OCI-LY7 (cell line): Measurements from ENCODE around the gene TMEM94. TPM values are rescaled to one million over a fixed set of nuclear protein-coding genes. Genes with fewer than 3 reads are reported as not detected.
A peak's percentile ranks its signal among the peaks of the same experiment; 100 is the strongest.

Experiments
- BruUV-seq: library from RNA; stranded (reverse); fragments of 400-500 nt; replicated peaks from 2 replicates; lab custom pipeline; 2021; lab: Mats Ljungman, UMichigan
- CTCF ChIA-PET: fragments of 300-600 bp; sonication (Branson Sonifier 250); formaldehyde crosslinking; loops from one replicate; lab custom pipeline; 2022; ENCODE audit warnings: antibody characterized with exemption; ENCODE audit not compliant: unreplicated experiment; lab: Charles Lee
- POLR2A ChIA-PET: fragments of 300-600 bp; sonication (Branson Sonifier 250); formaldehyde crosslinking; loops from one replicate; lab custom pipeline; 2022; ENCODE audit warnings: antibody characterized with exemption; lab: Charles Lee
- DNase-seq: peaks from one replicate; pipeline ENCODE4 v3.0.0-alpha.2; 2015; ENCODE audit warnings: low spot score
- H2AFZ ChIP-seq: fragments of 200-600 bp; sonication (generic), shearing (Covaris generic); 2 replicates; pipeline ENCODE4 v1.6.1; 2014; ENCODE audit warnings: mild to moderate bottlenecking, antibody characterized with exemption, low read length, moderate library complexity
- H3K27ac ChIP-seq: fragments of 200-600 bp; sonication (generic); 2 replicates; pipeline ENCODE4 v1.5.1; 2014; ENCODE audit warnings: mixed run types, low read depth, mild to moderate bottlenecking, moderate library complexity, low read length, inconsistent platforms; ENCODE audit not compliant: poor library complexity, severe bottlenecking
- H3K36me3 ChIP-seq: fragments of 200-600 bp; sonication (generic); 2 replicates; pipeline ENCODE4 v1.6.1; 2014; ENCODE audit warnings: mild to moderate bottlenecking, antibody characterized with exemption, low read length, moderate library complexity, mixed read lengths; ENCODE audit not compliant: insufficient read depth
- H3K4me1 ChIP-seq: fragments of 200-600 bp; sonication (generic); 2 replicates; pipeline ENCODE4 v1.5.1; 2014; ENCODE audit warnings: mild to moderate bottlenecking, low read length; ENCODE audit not compliant: insufficient read depth, poor library complexity, severe bottlenecking
- H3K4me2 ChIP-seq: fragments of 200-600 bp; sonication (generic); 2 replicates; pipeline ENCODE4 v1.6.1; 2014; ENCODE audit warnings: mild to moderate bottlenecking, low read length
- H3K4me3 ChIP-seq: fragments of 200-600 bp; sonication (generic); 2 replicates; pipeline ENCODE4 v1.5.1; 2014; ENCODE audit warnings: mild to moderate bottlenecking, low read depth, low read length; ENCODE audit not compliant: poor library complexity, severe bottlenecking
- H3K79me2 ChIP-seq: fragments of 200-600 bp; sonication (generic); 2 replicates; pipeline ENCODE4 v1.6.1; 2016; ENCODE audit warnings: low read depth, mild to moderate bottlenecking, low read length, moderate library complexity, mixed read lengths; ENCODE audit not compliant: insufficient read depth
- H3K9me2 ChIP-seq: fragments of 200-600 bp; sonication (generic); 2 replicates; pipeline ENCODE4 v1.6.1; 2016; ENCODE audit warnings: mild to moderate bottlenecking, low read length, mixed read lengths; ENCODE audit not compliant: insufficient read depth
- H3K9me3 ChIP-seq: fragments of 200-600 bp; sonication (generic); 2 replicates; pipeline ENCODE4 v1.6.1; 2014; ENCODE audit warnings: mild to moderate bottlenecking, mixed run types, low read length, mixed read lengths
- H4K20me1 ChIP-seq: fragments of 200-600 bp; sonication (generic); 2 replicates; pipeline ENCODE4 v1.6.1; 2014; ENCODE audit warnings: mild to moderate bottlenecking, antibody characterized with exemption, low read length, moderate library complexity, mixed read lengths; ENCODE audit not compliant: insufficient read depth
- CTCF ChIP-seq: fragments of 200-600 bp; sonication (generic); conservative IDR thresholded peaks from 2 replicates; pipeline ENCODE4 v1.5.1; 2014; ENCODE audit warnings: mild to moderate bottlenecking, antibody characterized with exemption, low read length, moderate library complexity, mixed read lengths
- EZH2phosphoT487 ChIP-seq: fragments of 200-600 bp; sonication (generic); IDR thresholded peaks from 2 replicates; pipeline ENCODE4 v1.6.1; 2018; ENCODE audit warnings: low read depth, borderline replicate concordance, mild to moderate bottlenecking, mixed run types, antibody characterized with exemption, low read length, moderate library complexity, mixed read lengths
- intact Hi-C: fragments of 100-400 bp; cut with micrococcal nuclease; formaldehyde crosslinking; loops from one replicate; pipeline ENCODE4 v1.10.0; 2022; ENCODE audit not compliant: unreplicated experiment
- total RNA-seq, 2 experiments: library from RNA; depleted of rRNA in 1 of 2; stranded (reverse); fragments of >200 nt in 1 of 2; shearing (Covaris generic) in 1 of 2; gene quantifications; 2 replicates each; pipeline ENCODE4 v1.2.3, GENCODE V29; 2014 to 2022

The TMEM94 gene
- total RNA-seq, 2 experiments from 2014 or later = 60.6 to 121 TPM

GRCh38 chr17:75513641-75514000 is 57.2 kb downstream of the TMEM94 start:
- ChIA-PET CTCF (no interaction called here), POLR2A (no interaction called here)
- Histone ChIP-seq H2AFZ (no peak overlapping the region), H3K27ac (no peak overlapping the region), H3K79me2 (peaks cover 6% of the 10 kb centered on the region; the same call in 1 of the 2 replicates), H3K4me3 (no peak overlapping the region), H3K4me2 (no peak overlapping the region), H3K4me1 (peaks cover 27% of the 10 kb centered on the region), H4K20me1 (peaks cover 8% of the 10 kb centered on the region; the same call in 1 of the 2 replicates), H3K9me2 (no peaks in the 10 kb centered on the region), H3K36me3 (peaks cover 6% of the 10 kb centered on the region; the same call in 1 of the 2 replicates), H3K9me3 (no peaks in the 10 kb centered on the region)
- no peak for DNase-seq
- BruUV-seq = no TSS peak
- intact Hi-C loops = no loop called here
- TF ChIP-seq CTCF (no peak), EZH2phosphoT487 (no peak)

- Histone ChIP-seq H3K4me2 (peak overlapping the region; percentile 91), H3K79me2 (peaks cover 6% of the 10 kb centered on the region; the same call in 1 of the 2 replicates), H3K9me2 (no peaks in the 10 kb centered on the region), H3K9me3 (no peaks in the 10 kb centered on the region), H3K36me3 (peaks cover 13% of the 10 kb centered on the region; the same call in 1 of the 2 replicates), H3K4me1 (peaks cover 31% of the 10 kb centered on the region), H4K20me1 (peaks cover 8% of the 10 kb centered on the region; the same call in 1 of the 2 replicates), H2AFZ (no peak overlapping the region), H3K4me3 (no peak overlapping the region), H3K27ac (no peak overlapping the region)
- POLR2A ChIA-PET = no interaction called here
- DNase-seq = no peak
- intact Hi-C loops = no loop called here
- BruUV-seq = no TSS peak
- TF ChIP-seq EZH2phosphoT487 = no peak
- TF ChIP-seq CTCF = no peak
- CTCF ChIA-PET = interaction anchor here (0.6 kb wide), 1 partner anchor 335 kb away, joined by 4 read pairs; no protein-coding TSS in a partner anchor
Observed at GRCh38 chr17:75514299-75514918, 58.0 kb downstream of the TMEM94 start.
